Measurements from ENCODE around the gene TSNAXIP1.

TSNAXIP1 gene

GRCh38 chr16:67779256-67780014 lies 27.3 kb upstream of the TSNAXIP1 start:
- H3K4me1 ChIP-seq, result no peaks in the 10 kb centered on the region
- no peak overlapping the region for H3K4me3 ChIP-seq (ENCODE audit: low read depth, low read length)
- DNase-seq, result no peak
- no peaks in the 10 kb centered on the region for H3K27me3 ChIP-seq
- H3K36me3 ChIP-seq, result no peaks in the 10 kb centered on the region
- TF ChIP-seq CTCF (IDR thresholded peaks at IDR 0.05; ENCODE audit: low read depth, low read length), result no peak
- H3K9me3 ChIP-seq, result no peaks in the 10 kb centered on the region

DNA sequence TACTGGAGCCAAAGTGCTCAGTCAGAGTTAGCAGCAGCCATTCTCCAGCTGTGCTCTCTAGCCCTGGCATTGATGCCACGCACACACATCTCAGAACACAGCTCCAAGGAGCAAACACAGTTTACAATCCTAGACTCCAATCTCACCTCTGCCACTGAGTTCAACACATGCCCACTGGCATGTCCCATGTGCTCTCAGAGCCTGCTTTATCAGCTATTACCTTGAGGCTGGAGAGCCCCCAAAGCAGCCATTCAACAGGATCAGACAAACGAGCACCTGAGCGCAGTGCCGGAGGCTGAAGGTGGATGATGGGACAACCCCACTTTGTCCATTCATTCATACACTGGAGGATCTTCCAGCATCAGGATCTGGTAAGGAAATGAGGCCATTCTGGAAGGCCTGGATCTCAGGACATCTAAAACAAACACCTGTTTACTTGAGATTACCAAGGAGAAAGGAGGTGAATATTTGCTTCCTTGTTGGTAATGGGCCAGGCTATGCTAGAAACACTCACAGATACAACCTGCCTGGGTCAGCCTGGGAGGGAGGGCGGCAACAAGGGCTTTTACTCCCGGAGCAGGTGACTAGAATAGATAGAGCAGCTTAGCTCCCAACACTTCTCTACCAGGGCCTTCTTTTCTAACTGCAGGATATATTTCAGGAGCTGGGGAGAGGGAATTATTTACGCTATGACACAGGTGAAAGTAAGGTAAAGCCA lies 25.7 kb upstream of the TSNAXIP1 start:
- H3K36me3 ChIP-seq, result no peaks in the 10 kb centered on the region
- H3K9me3 ChIP-seq, result no peaks in the 10 kb centered on the region
- H3K27me3 ChIP-seq, result no peaks in the 10 kb centered on the region
- H3K4me3 ChIP-seq (ENCODE audit: low read depth, low read length), result no peak overlapping the region
- DNase-seq, result no peak
- TF ChIP-seq CTCF (IDR thresholded peaks at IDR 0.05; ENCODE audit: low read depth, low read length), result no peak
- H3K4me1 ChIP-seq, result no peaks in the 10 kb centered on the region

DNA sequence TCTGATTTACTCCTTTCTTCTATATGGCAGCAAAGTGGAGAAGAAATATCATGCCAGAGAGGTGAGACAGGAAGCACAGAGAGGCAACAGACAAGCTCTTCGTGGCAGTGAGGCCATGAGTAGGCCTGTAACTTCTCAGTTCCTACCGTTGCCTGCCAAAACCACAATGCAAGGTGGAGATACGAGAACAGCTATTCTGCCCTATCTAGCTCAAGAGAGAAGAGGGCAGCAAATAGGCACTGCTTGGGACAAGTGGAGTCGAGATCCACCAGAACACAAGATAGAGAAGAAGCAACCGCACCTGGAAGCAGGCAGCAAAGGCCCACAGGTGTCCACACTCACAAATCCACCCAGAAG lies 25.1 kb upstream of the TSNAXIP1 start:
- Histone ChIP-seq H3K4me1 (no peaks in the 10 kb centered on the region), H3K36me3 (no peaks in the 10 kb centered on the region), H3K9me3 (no peaks in the 10 kb centered on the region; the same call in 1 of the 2 replicates), H3K4me3 (ENCODE audit: low read depth, low read length) (no peak overlapping the region), H3K27me3 (no peaks in the 10 kb centered on the region)
- DNase-seq, result no peak
- no peak for TF ChIP-seq CTCF (IDR thresholded peaks at IDR 0.05; ENCODE audit: low read depth, low read length)

DNA sequence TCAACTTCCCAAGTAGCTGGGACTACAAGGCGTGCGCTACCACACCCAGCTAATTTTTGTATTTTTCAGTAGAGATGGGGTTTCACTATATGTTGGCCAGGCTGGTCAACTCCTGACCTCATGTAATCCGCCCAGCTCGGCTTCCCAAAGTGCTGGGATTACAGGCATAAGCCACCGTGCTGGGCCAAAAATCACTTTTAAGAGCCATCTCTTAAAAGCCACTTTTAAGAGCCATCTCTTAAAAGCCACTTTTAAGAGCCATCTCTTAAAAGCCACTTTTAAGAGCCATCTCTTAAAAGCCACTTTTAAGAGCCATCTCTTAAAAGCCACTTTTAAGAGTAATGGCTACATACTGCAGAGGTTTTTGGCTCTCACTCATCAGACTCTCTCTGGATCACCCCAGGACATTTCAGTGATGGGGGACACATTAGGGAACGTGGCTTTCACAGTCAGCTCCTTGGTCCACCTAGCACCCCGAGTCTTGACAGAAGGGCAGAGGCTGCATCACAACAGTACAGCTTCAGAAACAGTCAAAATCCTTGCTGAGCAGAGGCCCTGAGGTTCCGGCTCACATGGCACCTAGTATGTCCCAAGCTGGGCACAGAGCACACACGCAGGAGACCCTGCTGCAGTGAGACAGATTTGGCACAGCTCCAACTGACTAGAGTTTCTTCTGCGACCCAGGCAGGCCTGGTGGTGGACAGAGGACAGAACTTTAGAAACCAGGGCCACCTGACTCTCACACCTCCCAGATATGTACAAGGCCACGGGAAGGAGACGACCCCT lies 23.9 kb upstream of the TSNAXIP1 start:
- no peak for TF ChIP-seq CTCF (IDR thresholded peaks at IDR 0.05; ENCODE audit: low read depth, low read length)
- Histone ChIP-seq H3K9me3 (no peaks in the 10 kb centered on the region; the same call in 1 of the 2 replicates), H3K4me3 (ENCODE audit: low read depth, low read length) (no peak overlapping the region), H3K4me1 (no peaks in the 10 kb centered on the region), H3K36me3 (no peaks in the 10 kb centered on the region), H3K27me3 (no peaks in the 10 kb centered on the region)
- peak; percentile 27 for DNase-seq

- H3K36me3 ChIP-seq, result no peaks in the 10 kb centered on the region
- no peaks in the 10 kb centered on the region for H3K27me3 ChIP-seq
- TF ChIP-seq CTCF (IDR thresholded peaks at IDR 0.05; ENCODE audit: low read depth, low read length), result no peak
- no peak overlapping the region for H3K4me3 ChIP-seq (ENCODE audit: low read depth, low read length)
- H3K4me1 ChIP-seq, result no peaks in the 10 kb centered on the region
- no peak for DNase-seq
- H3K9me3 ChIP-seq, result no peaks in the 10 kb centered on the region; the same call in 1 of the 2 replicates
These were observed 23.4 kb upstream of the TSNAXIP1 start for GRCh38 chr16:67783353-67783725.
